Gastrocnemius medialis (tissue), 4 donors: ENCODE results near the gene GRIN2B.

Experiments used
- CTCF ChIP-seq, 5 experiments: fragments of 450-650 bp in 3 of 5; fragments of 200-600 bp in 2 of 5; sonication (generic) in 2 of 5; IDR thresholded peaks in 4 of 5; conservative IDR thresholded peaks in 1 of 5; 1 replicate in 4 of 5; 2 replicates in 1 of 5; pipeline ENCODE4 v1.5.1; 2016 to 2019; ENCODE audit warnings: antibody characterized with exemption in 5 of 5, mild to moderate bottlenecking in 3 of 5, moderate library complexity in 3 of 5
- POLR2A ChIP-seq, 2 donors: fragments of 450-650 bp; IDR thresholded peaks; one replicate each; pipeline ENCODE4 v1.6.1; 2017; ENCODE audit warnings: antibody characterized with exemption in 2 of 2, mild to moderate bottlenecking in 2 of 2, moderate library complexity in 2 of 2

- TF ChIP-seq POLR2A (IDR thresholded peaks at IDR 0.05) = no peak
- no peak for TF ChIP-seq CTCF (IDR thresholded peaks at IDR 0.05 in 4 of 5, conservative IDR thresholded peaks at IDR 0.05 in 1 of 5)
Measured at GRCh38 chr12:13992106-13992505, 10.7 kb upstream of the GRIN2B start.
